PFSK-1 (cell line): ENCODE data around the gene ZCCHC24.

Source experiments
- FOXP2 ChIP-seq: optimal IDR thresholded peaks from 2 replicates; pipeline ENCODE3; 2011; ENCODE audit warnings: borderline replicate concordance, control low read depth, inconsistent platforms; ENCODE audit not compliant: insufficient read depth; ENCODE audit errors: extremely low read length, extremely low read depth
- POLR2AphosphoS5 ChIP-seq: IDR thresholded peaks from 2 replicates; pipeline ENCODE4 v1.6.1; 2012; ENCODE audit warnings: low read depth, mild to moderate bottlenecking, control low read depth, low read length, moderate library complexity
- REST ChIP-seq, 2 experiments: IDR thresholded peaks; 2 replicates each; pipeline versions ENCODE4 v1.6.1 to v1.8.0; 2011 to 2012; ENCODE audit warnings: low read depth in 2 of 2, low read length in 2 of 2, control low read depth in 1 of 2, inconsistent platforms in 1 of 2, mild to moderate bottlenecking in 1 of 2, moderate library complexity in 1 of 2; ENCODE audit not compliant: insufficient read depth in 1 of 2
- SIN3A ChIP-seq: IDR thresholded peaks from 2 replicates; pipeline ENCODE4 v1.6.1; 2012; ENCODE audit warnings: mild to moderate bottlenecking, low read length, moderate library complexity, borderline replicate concordance; ENCODE audit not compliant: insufficient read depth
- TAF1 ChIP-seq: IDR thresholded peaks from 2 replicates; pipeline ENCODE4 v1.6.1; 2012; ENCODE audit warnings: low read length, control low read depth, borderline replicate concordance; ENCODE audit not compliant: insufficient read depth

Gene ZCCHC24

GRCh38 chr10:79404690-79405131, 40.7 kb downstream of the ZCCHC24 start:
- no peak for TF ChIP-seq TAF1
- no peak for TF ChIP-seq POLR2AphosphoS5
- TF ChIP-seq SIN3A, result no peak
- no peak for TF ChIP-seq REST (IDR thresholded peaks at IDR 0.05; ENCODE audit: insufficient read depth in 1 of 2, low read depth in 2 of 2, low read length in 2 of 2)
- TF ChIP-seq FOXP2, result no peak

GRCh38 chr10:79404231-79404609, 41.2 kb downstream of the ZCCHC24 start:
- TF ChIP-seq TAF1 (no peak), SIN3A (no peak), POLR2AphosphoS5 (no peak; the same call in 1 of the 2 replicates), FOXP2 (no peak), REST (IDR thresholded peaks at IDR 0.05; ENCODE audit: insufficient read depth in 1 of 2, low read depth in 2 of 2, low read length in 2 of 2) (no peak; a peak in 1 of 4 replicates)

- TF ChIP-seq FOXP2 (no peak), REST (IDR thresholded peaks at IDR 0.05; ENCODE audit: insufficient read depth in 1 of 2, low read depth in 2 of 2, low read length in 2 of 2) (no peak), POLR2AphosphoS5 (no peak), TAF1 (no peak), SIN3A (no peak)
Observed at GRCh38 chr10:79403441-79404230, 41.8 kb downstream of the ZCCHC24 start.

GRCh38 chr10:79402951-79403350, 42.5 kb downstream of the ZCCHC24 start:
- TF ChIP-seq FOXP2, result no peak
- TF ChIP-seq REST (IDR thresholded peaks at IDR 0.05; ENCODE audit: insufficient read depth in 1 of 2, low read depth in 2 of 2, low read length in 2 of 2), result no peak
- TF ChIP-seq POLR2AphosphoS5, result no peak
- no peak for TF ChIP-seq SIN3A
- no peak for TF ChIP-seq TAF1
